K562 (cell line): Measurements from ENCODE around the gene EPHB2. TPM values are rescaled to one million over a fixed set of nuclear protein-coding genes. Genes with fewer than 3 reads are reported as not detected.
A peak's percentile ranks its signal among the peaks of the same experiment; 100 is the strongest.
"Not testable (repeated sequence)": the region's sequence is repeated elsewhere in the genome, so short reads cannot be mapped to it uniquely, and the experiment has no call there.

Source experiments
- ATAC-seq: fragments of 200-7000 bp; cut with Tn5 transposase; 3 replicates; pipeline ENCODE4 v1.9.1; 2020; ENCODE audit warnings: moderate library complexity
- BruUV-seq: library from RNA; stranded (reverse); fragments of 400-500 nt; replicated peaks from 2 replicates; lab custom pipeline; 2021; lab: Mats Ljungman, UMichigan
- CTCF ChIA-PET: fragments of 300-600 bp; formaldehyde crosslinking; extraction: SDS; loops from one replicate; lab custom pipeline; 2021; ENCODE audit warnings: low intra/inter-chr PET ratio; lab: Yijun Ruan, JAX
- POLR2A ChIA-PET: fragments of 300-600, 350-650 bp; sonication (Branson Sonifier 250); formaldehyde crosslinking; extraction: SDS; loops from one replicate; lab custom pipeline; 2021; ENCODE audit warnings: antibody characterized with exemption, inconsistent platforms; lab: Yijun Ruan, JAX
- DNase-seq, 4 experiments: peaks; one replicate each; pipeline versions ENCODE4 v3.0.0 to v3.0.0-alpha.2; 2011 to 2018; ENCODE audit warnings: low spot score in 3 of 4, mixed read lengths in 3 of 4; ENCODE audit errors: extremely low read depth in 1 of 4
- FAIRE-seq: peaks from 2 replicates; lab custom pipeline; 2011; peaks lifted over from hg19 to GRCh38; lab: Jason Lieb, UNC
- H2AFZ ChIP-seq: 2 replicates; pipeline ENCODE4 v1.6.0; 2011; ENCODE audit warnings: low read depth, low read length, control low read depth, inconsistent platforms
- H3K27ac ChIP-seq: fragments of 200-600 bp; 3 replicates; pipeline ENCODE4 v1.8.0; 2011; ENCODE audit warnings: low read depth, mild to moderate bottlenecking, control low read depth, inconsistent platforms, low read length, moderate library complexity, mixed read lengths; ENCODE audit errors: extremely low read depth
- H3K27me3 ChIP-seq, 2 experiments: fragments of 300-600 bp in 1 of 2; 2 replicates in 1 of 2; 3 replicates in 1 of 2; pipeline versions ENCODE4 v1.6.0 to v1.8.0; 2011; ENCODE audit warnings: inconsistent platforms in 2 of 2, low read length in 2 of 2, mild to moderate bottlenecking in 1 of 2, mixed read lengths in 1 of 2, moderate library complexity in 1 of 2; ENCODE audit not compliant: control insufficient read depth in 2 of 2, insufficient read depth in 2 of 2
- H3K36me3 ChIP-seq: fragments of 300-600 bp; 3 replicates; pipeline ENCODE4 v1.8.0; 2011; ENCODE audit warnings: mild to moderate bottlenecking, low read length, inconsistent platforms; ENCODE audit not compliant: control insufficient read depth, insufficient read depth
- H3K4me1 ChIP-seq, 2 experiments: fragments of 200-600 bp in 1 of 2; replicated peaks in 1 of 2; 2 replicates in 1 of 2; 3 replicates in 1 of 2; pipeline versions ENCODE4 v1.5.1 to v1.8.0; 2011; ENCODE audit warnings: inconsistent platforms in 2 of 2, low read length in 2 of 2, mild to moderate bottlenecking in 1 of 2, mixed read lengths in 1 of 2, moderate library complexity in 1 of 2; ENCODE audit not compliant: control insufficient read depth in 2 of 2, insufficient read depth in 2 of 2
- H3K4me2 ChIP-seq: 2 replicates; pipeline ENCODE4 v1.6.1; 2011; ENCODE audit warnings: low read length, control low read depth, inconsistent platforms, mixed read lengths; ENCODE audit not compliant: insufficient read depth
- H3K4me3 ChIP-seq: fragments of 200-600 bp; sonication (generic), shearing (Covaris generic); 2 replicates; pipeline ENCODE4 v1.5.1; 2016; ENCODE audit warnings: control low read depth, inconsistent platforms
- H3K79me2 ChIP-seq: fragments of 200-600 bp; 3 replicates; pipeline ENCODE4 v1.8.0; 2011; ENCODE audit warnings: low read length, inconsistent platforms; ENCODE audit not compliant: control insufficient read depth, insufficient read depth
- H3K9ac ChIP-seq, 2 experiments: 2 replicates each; pipeline versions ENCODE4 v1.6.0 to v1.6.1; 2011; ENCODE audit warnings: low read depth in 2 of 2, low read length in 2 of 2, control low read depth in 1 of 2, inconsistent platforms in 1 of 2, mild to moderate bottlenecking in 1 of 2, mixed read lengths in 1 of 2; ENCODE audit not compliant: insufficient read depth in 1 of 2
- H3K9me1 ChIP-seq: one replicate; pipeline ENCODE4 v1.6.0; 2011; ENCODE audit warnings: inconsistent platforms, mild to moderate bottlenecking, low read length, moderate library complexity; ENCODE audit not compliant: control insufficient read depth, insufficient read depth
- H3K9me3 ChIP-seq: replicated peaks from 2 replicates; pipeline ENCODE4 v1.5.1; 2011; ENCODE audit warnings: low read depth, low read length, inconsistent platforms; ENCODE audit not compliant: control insufficient read depth, insufficient read depth
- H4K20me1 ChIP-seq: replicated peaks from 2 replicates; pipeline ENCODE4 v1.6.1; 2011; ENCODE audit warnings: low read length, inconsistent platforms, mixed read lengths; ENCODE audit not compliant: control insufficient read depth, insufficient read depth
- BRD9 ChIP-seq: fragments of 450-650 bp; IDR thresholded peaks from 2 replicates; pipeline ENCODE4 v1.6.1; 2018; ENCODE audit warnings: low read depth; ENCODE audit not compliant: partially characterized antibody
- CBX5 ChIP-seq: IDR thresholded peaks from 2 replicates; pipeline ENCODE4 v1.6.1; 2014; ENCODE audit warnings: low read depth, borderline replicate concordance
- CHD2 ChIP-seq: IDR thresholded peaks from 2 replicates; pipeline ENCODE4 v1.6.1; 2011; ENCODE audit warnings: low read depth, low read length
- GATAD2A ChIP-seq: fragments of 450-650 bp; IDR thresholded peaks from 2 replicates; pipeline ENCODE4 v1.6.1; 2017
- HNRNPH1 ChIP-seq: fragments of 200-400 bp; formaldehyde crosslinking; optimal IDR thresholded peaks from 2 replicates; pipeline ENCODE3; 2017; ENCODE audit warnings: low read depth, mild to moderate bottlenecking, low read length, moderate library complexity
- HNRNPLL ChIP-seq: fragments of 200-400 bp; formaldehyde crosslinking; IDR thresholded peaks from 2 replicates; pipeline ENCODE4 v1.6.1; 2017; ENCODE audit warnings: low read length, low read depth, mild to moderate bottlenecking; ENCODE audit not compliant: poor library complexity, severe bottlenecking
- KDM1A ChIP-seq, 2 experiments: fragments of 450-650 bp; IDR thresholded peaks; 2 replicates each; pipeline ENCODE4 v1.6.1; 2016; ENCODE audit warnings: mild to moderate bottlenecking in 2 of 2
- MEF2A ChIP-seq: IDR thresholded peaks from 2 replicates; pipeline ENCODE4 v1.6.1; 2011; ENCODE audit warnings: low read depth, mild to moderate bottlenecking, low read length, moderate library complexity; ENCODE audit not compliant: control insufficient read depth
- MEF2D ChIP-seq: conservative IDR thresholded peaks from 2 replicates; pipeline ENCODE4 v1.6.1; 2016; ENCODE audit warnings: low read depth, missing genetic modification characterization, missing compliant biosample characterization
- NBN ChIP-seq: fragments of 450-650 bp; IDR thresholded peaks from 2 replicates; pipeline ENCODE4 v1.6.1; 2016; ENCODE audit warnings: low read depth, mild to moderate bottlenecking
- NFATC3 ChIP-seq: fragments of 450-650 bp; IDR thresholded peaks from 2 replicates; pipeline ENCODE4 v1.6.1; 2017; ENCODE audit warnings: mild to moderate bottlenecking
- OTX1 ChIP-seq: fragments of 450-650 bp; formaldehyde crosslinking; IDR thresholded peaks from 2 replicates; pipeline ENCODE4 v1.4.0; 2022; ENCODE audit warnings: mild to moderate bottlenecking
- PYGO2 ChIP-seq: fragments of 450-650 bp; IDR thresholded peaks from 2 replicates; pipeline ENCODE4 v1.6.1; 2016; ENCODE audit warnings: mild to moderate bottlenecking, missing genetic modification characterization, moderate library complexity, missing compliant biosample characterization
- RBM17 ChIP-seq: fragments of 200-400 bp; formaldehyde crosslinking; IDR thresholded peaks from 2 replicates; pipeline ENCODE4 v1.6.1; 2017; ENCODE audit warnings: low read depth, mild to moderate bottlenecking, low read length, borderline replicate concordance
- SMARCE1 ChIP-seq: fragments of 450-650 bp; IDR thresholded peaks from 2 replicates; pipeline ENCODE4 v1.7.1; 2016; ENCODE audit warnings: mild to moderate bottlenecking
- TBP ChIP-seq: optimal IDR thresholded peaks from 2 replicates; pipeline ENCODE3; 2011; ENCODE audit warnings: low read depth, low read length, improper control_type of control experiment
- ZNF146 ChIP-seq: IDR thresholded peaks from one replicate; pipeline ENCODE4 v1.6.1; 2018; ENCODE audit warnings: missing compliant biosample characterization; ENCODE audit not compliant: unreplicated experiment
- ZNF436 ChIP-seq: fragments of 250-450, 450-650 bp; sonication (Bioruptor Pico); formaldehyde crosslinking; IDR thresholded peaks from 2 replicates; pipeline ENCODE4 v1.7.0; 2020; ENCODE audit warnings: mild to moderate bottlenecking
- WGBS: fragments of 100-300 bp; shearing (Covaris generic); methylation state at CpG from one replicate; pipeline ENCODE4 v1.1.6; 2016; ENCODE audit warnings: low coverage, mixed read lengths; ENCODE audit not compliant: insufficient coverage; ENCODE audit errors: missing lambda C conversion rate; 5-methylcytosine and 5-hydroxymethylcytosine counted together
- in situ Hi-C: fragments of 300-500 bp; cut with MboI; formaldehyde crosslinking; loops from 4 replicates; pipeline ENCODE4 v1.15.0; 2018; ENCODE audit warnings: inconsistent platforms, mixed read lengths
- intact Hi-C: fragments of 100-400 bp; cut with micrococcal nuclease; formaldehyde crosslinking; loops from 2 replicates; pipeline ENCODE4 v1.14.2; 2022
- polyA plus RNA-seq, 8 experiments: library from polyadenylated mRNA; depleted of rRNA in 4 of 8; stranded (reverse) in 5 of 8; unstranded in 3 of 8; fragments of >200 nt; fragmentation: Nextera tagmentation in 2 of 8; fragmentation: Illumina TruSeq in 1 of 8; extraction: Ambion mirVana in 2 of 8; extraction: Trizol in 1 of 8; gene quantifications; 2 replicates each; pipeline versions ENCODE4 v1.2.1 to v1.2.3, GENCODE V29; 2011 to 2014; ENCODE audit warnings: inconsistent platforms in 1 of 8, missing spikeins in 1 of 8
- total RNA-seq, 7 experiments: library from RNA; depleted of rRNA in 6 of 7; stranded (reverse); fragments of >200 nt in 6 of 7; fragmentation: Illumina TruSeq in 2 of 7; extraction: Trizol in 2 of 7; gene quantifications; 2 replicates each; pipeline versions ENCODE4 v1.2.1 to v1.2.3, GENCODE V29; 2011 to 2021; ENCODE audit warnings: low replicate concordance in 1 of 7

The EPHB2 gene
- total and polyA plus RNA-seq, 9 of the 15 experiments (the other 6 are each of a cell fraction or from before 2014, with no cell fraction given), result not detected

DNA sequence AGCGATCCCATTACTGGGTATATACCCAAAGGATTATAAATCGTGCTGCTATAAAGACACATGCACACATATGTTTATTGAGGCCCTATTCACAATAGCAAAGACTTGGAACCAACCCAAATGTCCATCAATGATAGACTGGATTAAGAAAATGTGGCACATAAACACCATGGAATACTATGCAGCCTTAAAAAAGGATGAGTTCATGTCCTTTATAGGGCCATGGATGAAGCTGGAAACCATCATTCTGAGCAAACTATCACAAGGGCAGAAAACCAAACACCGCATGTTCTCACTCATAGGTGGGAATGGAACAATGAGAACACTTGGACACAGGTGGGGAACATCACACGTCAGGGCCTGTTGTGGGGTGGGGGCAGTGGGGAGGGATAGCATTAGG is 4.5 kb upstream of the EPHB2 start:
- H3K9me1 ChIP-seq, H3K4me3 ChIP-seq, H3K27ac ChIP-seq, BruUV-seq, H3K9me3 ChIP-seq, in situ Hi-C loops, intact Hi-C loops, FAIRE-seq, H3K4me2 ChIP-seq, H3K79me2 ChIP-seq, ATAC-seq, H3K36me3 ChIP-seq, POLR2A ChIA-PET, H2AFZ ChIP-seq, DNase-seq, H3K9ac ChIP-seq, CTCF ChIA-PET: not testable (repeated sequence)
- Histone ChIP-seq H3K27me3 (peaks cover 3 to 18% of the 10 kb centered on the region in 2 experiments; a peak in 2 of 5 replicates), H4K20me1 (peaks cover 28% of the 10 kb centered on the region), H3K4me1 (peaks cover 0 to 15% of the 10 kb centered on the region in 2 experiments; a peak in 4 of 5 replicates)
- TF ChIP-seq KDM1A (IDR thresholded peaks at IDR 0.05), result 0 out of 4 replicates have a peak, but pooled peaks of 1 of the 2 experiments have one; percentile 12
- TF ChIP-seq ZNF146 (CRISPR knock-in tag), result peak; percentile 68
- WGBS, result 0% methylated on average over 4 of the region's 4 CpGs

DNA sequence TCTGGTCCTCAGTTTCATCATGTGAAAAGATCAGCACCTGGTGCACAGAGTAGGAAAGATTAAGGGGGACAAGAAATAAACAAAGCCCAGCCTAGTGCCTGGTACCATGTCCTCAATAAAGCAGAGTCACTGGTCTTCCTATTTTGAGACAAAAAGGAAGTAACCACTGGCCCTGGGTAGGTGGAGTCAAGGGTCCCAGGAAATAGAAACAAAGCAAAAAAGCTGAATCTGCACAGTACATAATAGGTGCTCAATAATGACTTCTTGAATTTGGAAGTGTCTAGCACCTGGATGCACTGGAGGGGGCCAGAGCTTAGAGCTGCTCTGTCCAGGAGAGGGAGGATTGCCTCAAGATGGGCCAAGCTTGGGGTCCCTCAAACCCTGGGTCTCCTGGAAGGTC is 1.9 kb upstream of the EPHB2 start:
- POLR2A ChIA-PET, result interaction anchor here (1.5 kb wide), 1 partner anchor 10 kb away, joined by 7 read pairs; no protein-coding TSS in a partner anchor
- Histone ChIP-seq H2AFZ (no peak overlapping the region), H3K4me2 (no peak overlapping the region), H3K9me3 (no peaks in the 10 kb centered on the region), H3K27me3 (peaks cover 26 to 42% of the 10 kb centered on the region in 2 experiments), H3K9ac (no peak overlapping the region), H3K27ac (no peak overlapping the region), H4K20me1 (peaks cover 42% of the 10 kb centered on the region), H3K4me1 (peaks cover 0 to 25% of the 10 kb centered on the region in 2 experiments; a peak in 4 of 5 replicates), H3K4me3 (no peak overlapping the region), H3K36me3 (no peaks in the 10 kb centered on the region), H3K9me1 (no peaks in the 10 kb centered on the region), H3K79me2 (no peaks in the 10 kb centered on the region)
- intact Hi-C loops, result no loop called here
- ATAC-seq (no peak), DNase-seq (no peak), FAIRE-seq (no peak)
- CTCF ChIA-PET, result no interaction called here
- in situ Hi-C loops, result no loop called here
- no TSS peak for BruUV-seq
- TF ChIP-seq CHD2, result no peak
- no peak for TF ChIP-seq GATAD2A
- TF ChIP-seq CBX5, result no peak
- TF ChIP-seq SMARCE1, result no peak
- no peak for TF ChIP-seq OTX1 (CRISPR knock-in tag)
- no peak for TF ChIP-seq RBM17
- TF ChIP-seq ZNF436 (CRISPR knock-in tag), result no peak
- TF ChIP-seq BRD9, result no peak
- TF ChIP-seq TBP, result no peak
- no peak for TF ChIP-seq NBN
- no peak for TF ChIP-seq HNRNPLL
- TF ChIP-seq PYGO2 (tag), result no peak
- no peak for TF ChIP-seq HNRNPH1
- TF ChIP-seq MEF2D (tag), result no peak
- no peak for TF ChIP-seq MEF2A
- no peak for TF ChIP-seq NFATC3
